ENCODE data around the gene TTC32. TPM values are rescaled to one million over a fixed set of nuclear protein-coding genes. Genes with fewer than 3 reads are reported as not detected.

TTC32 gene
- total RNA-seq, 1 donor from 2014 or later, result 9.4 TPM

GRCh38 chr2:19854596-19855541, 46.9 kb downstream of the TTC32 start:
- TF ChIP-seq CTCF (IDR thresholded peaks at IDR 0.05; ENCODE audit: unreplicated experiment), result no peak
- Mint-ChIP-seq H3K9me3 (ENCODE audit: unreplicated experiment) (no peaks in the 10 kb centered on the region), H3K36me3 (ENCODE audit: low read depth, unreplicated experiment) (no peaks in the 10 kb centered on the region), H3K4me3 (ENCODE audit: unreplicated experiment) (no peak overlapping the region), H3K27ac (ENCODE audit: unreplicated experiment) (no peak overlapping the region), H3K4me1 (ENCODE audit: unreplicated experiment) (peaks cover 4% of the 10 kb centered on the region), H3K27me3 (ENCODE audit: unreplicated experiment) (no peaks in the 10 kb centered on the region)
- DNase-seq (ENCODE audit: low spot score), result no peak

GRCh38 chr2:19851116-19851695, 50.6 kb downstream of the TTC32 start:
- no peaks in the 10 kb centered on the region for H3K36me3 Mint-ChIP-seq (ENCODE audit: low read depth, unreplicated experiment)
- DNase-seq (ENCODE audit: low spot score), result peak; percentile 35
- H3K9me3 Mint-ChIP-seq (ENCODE audit: unreplicated experiment), result no peaks in the 10 kb centered on the region
- no peaks in the 10 kb centered on the region for H3K4me1 Mint-ChIP-seq (ENCODE audit: unreplicated experiment)
- no peak for TF ChIP-seq CTCF (IDR thresholded peaks at IDR 0.05; ENCODE audit: unreplicated experiment)
- no peaks in the 10 kb centered on the region for H3K27me3 Mint-ChIP-seq (ENCODE audit: unreplicated experiment)
- no peak overlapping the region for H3K27ac Mint-ChIP-seq (ENCODE audit: unreplicated experiment)
- H3K4me3 Mint-ChIP-seq (ENCODE audit: unreplicated experiment), result no peak overlapping the region

GRCh38 chr2:19850056-19851050, 51.4 kb downstream of the TTC32 start:
- Mint-ChIP-seq H3K4me3 (ENCODE audit: unreplicated experiment) (no peak overlapping the region), H3K36me3 (ENCODE audit: low read depth, unreplicated experiment) (no peaks in the 10 kb centered on the region), H3K4me1 (ENCODE audit: unreplicated experiment) (no peaks in the 10 kb centered on the region), H3K9me3 (ENCODE audit: unreplicated experiment) (no peaks in the 10 kb centered on the region), H3K27me3 (ENCODE audit: unreplicated experiment) (no peaks in the 10 kb centered on the region), H3K27ac (ENCODE audit: unreplicated experiment) (no peak overlapping the region)
- TF ChIP-seq CTCF (IDR thresholded peaks at IDR 0.05; ENCODE audit: unreplicated experiment), result no peak
- DNase-seq (ENCODE audit: low spot score), result no peak

GRCh38 chr2:19848952-19849351, 52.8 kb downstream of the TTC32 start:
- no peak for TF ChIP-seq CTCF (IDR thresholded peaks at IDR 0.05; ENCODE audit: unreplicated experiment)
- H3K27me3 Mint-ChIP-seq (ENCODE audit: unreplicated experiment), result no peaks in the 10 kb centered on the region
- H3K27ac Mint-ChIP-seq (ENCODE audit: unreplicated experiment), result no peak overlapping the region
- H3K36me3 Mint-ChIP-seq (ENCODE audit: low read depth, unreplicated experiment), result no peaks in the 10 kb centered on the region
- H3K4me1 Mint-ChIP-seq (ENCODE audit: unreplicated experiment), result no peaks in the 10 kb centered on the region
- no peak overlapping the region for H3K4me3 Mint-ChIP-seq (ENCODE audit: unreplicated experiment)
- no peaks in the 10 kb centered on the region for H3K9me3 Mint-ChIP-seq (ENCODE audit: unreplicated experiment)
- DNase-seq (ENCODE audit: low spot score), result no peak

Data from endothelial cell (in vitro differentiated cells).